HCT116 (cell line): ENCODE measurements around the gene TMEM156. TPM values are rescaled to one million over a fixed set of nuclear protein-coding genes. Genes with fewer than 3 reads are reported as not detected.

Experiments
- ATAC-seq: fragments of 200-7000 bp; cut with Tn5 transposase; 2 replicates; pipeline ENCODE4 v1.9.1; 2020; ENCODE audit warnings: mild to moderate bottlenecking, moderate library complexity
- BruUV-seq: library from RNA; stranded (reverse); fragments of 400-500 nt; replicated peaks from 2 replicates; lab custom pipeline; 2021; lab: Mats Ljungman, UMichigan
- CTCF ChIA-PET: fragments of 300-600 bp; sonication (Branson Sonifier 250); formaldehyde crosslinking; loops from one replicate; lab custom pipeline; 2021; ENCODE audit warnings: antibody characterized with exemption; lab: Charles Lee
- POLR2A ChIA-PET: fragments of 300-600, 350-600 bp; sonication (Branson Sonifier 250); formaldehyde crosslinking; loops from one replicate; lab custom pipeline; 2021; ENCODE audit warnings: antibody characterized with exemption; lab: Charles Lee
- RAD21 ChIA-PET, 2 experiments: fragments of 300-600 bp; sonication (Branson Sonifier 250); formaldehyde crosslinking; loops; one replicate each; lab custom pipeline; 2023; ENCODE audit warnings: low total read pairs in 2 of 2; ENCODE audit not compliant: uncharacterized antibody in 2 of 2, unreplicated experiment in 2 of 2, low non-redundant PET in 1 of 2; lab: Charles Lee
- DNase-seq: peaks from one replicate; pipeline ENCODE4 v3.0.0-alpha.2; 2010; ENCODE audit warnings: low read depth, low spot score
- H2AFZ ChIP-seq: fragments of 200-600 bp; shearing (Covaris generic), sonication (generic); 2 replicates; pipeline ENCODE4 v1.6.1; 2017; ENCODE audit warnings: low read depth, mixed run types, mixed read lengths, antibody characterized with exemption, low read length; ENCODE audit not compliant: poor library complexity, severe bottlenecking
- H3K27ac ChIP-seq: 2 replicates; pipeline ENCODE4 v1.5.1; 2012; ENCODE audit warnings: low read depth, low read length
- H3K27me3 ChIP-seq: fragments of 200-600 bp; sonication (generic); 2 replicates; pipeline ENCODE4 v1.6.1; 2016; ENCODE audit warnings: mixed run types, low read length, mixed read lengths; ENCODE audit not compliant: insufficient read depth
- H3K36me3 ChIP-seq, 2 experiments: fragments of 200-500 bp in 1 of 2; fragments of 200-600 bp in 1 of 2; sonication (Bioruptor generic) in 1 of 2; sonication (generic) in 1 of 2; 2 replicates each; pipeline versions ENCODE4 v1.5.1 to v1.6.1; 2014 to 2016; ENCODE audit warnings: low read length in 2 of 2, inconsistent platforms in 1 of 2, mixed read lengths in 1 of 2, mixed run types in 1 of 2; ENCODE audit not compliant: insufficient read depth in 2 of 2, control insufficient read depth in 1 of 2
- H3K4me1 ChIP-seq, 2 experiments: fragments of 200-600 bp in 1 of 2; sonication (generic) in 1 of 2; 2 replicates each; pipeline versions ENCODE4 v1.5.1 to v1.6.1; 2012 to 2017; ENCODE audit warnings: low read length in 2 of 2, inconsistent platforms in 1 of 2, mild to moderate bottlenecking in 1 of 2, mixed read lengths in 1 of 2, mixed run types in 1 of 2, moderate library complexity in 1 of 2; ENCODE audit not compliant: insufficient read depth in 2 of 2, control insufficient read depth in 1 of 2
- H3K4me2 ChIP-seq: fragments of 200-600 bp; sonication (generic); 2 replicates; pipeline ENCODE4 v1.6.1; 2017; ENCODE audit warnings: mixed run types, low read length, mixed read lengths
- H3K4me3 ChIP-seq, 2 experiments: fragments of 200-600 bp in 1 of 2; sonication (generic) in 1 of 2; replicated peaks in 1 of 2; 2 replicates each; pipeline ENCODE4 v1.5.1; 2011 to 2016; ENCODE audit warnings: low read length in 2 of 2, control low read depth in 1 of 2, low read depth in 1 of 2, mild to moderate bottlenecking in 1 of 2, mixed read lengths in 1 of 2, mixed run types in 1 of 2
- H3K79me2 ChIP-seq: fragments of 200-600 bp; sonication (generic); 2 replicates; pipeline ENCODE4 v1.6.1; 2017; ENCODE audit warnings: mild to moderate bottlenecking, mixed run types, low read length, moderate library complexity, mixed read lengths; ENCODE audit not compliant: insufficient read depth
- H3K9ac ChIP-seq: fragments of 200-600 bp; sonication (generic); 2 replicates; pipeline ENCODE4 v1.6.1; 2016; ENCODE audit warnings: low read length, mixed read lengths
- H3K9me2 ChIP-seq: fragments of 200-600 bp; sonication (generic), shearing (Covaris generic); 2 replicates; pipeline ENCODE4 v1.6.1; 2017; ENCODE audit warnings: mixed run types, mild to moderate bottlenecking, moderate library complexity; ENCODE audit not compliant: insufficient read depth
- H3K9me3 ChIP-seq, 2 experiments: fragments of 200-500 bp in 1 of 2; fragments of 200-600 bp in 1 of 2; sonication (Bioruptor generic) in 1 of 2; sonication (generic) in 1 of 2; 2 replicates each; pipeline ENCODE4 v1.6.1; 2014 to 2017; ENCODE audit warnings: low read length in 2 of 2, mixed read lengths in 2 of 2, inconsistent platforms in 1 of 2, low read depth in 1 of 2, mild to moderate bottlenecking in 1 of 2, mixed run types in 1 of 2, moderate library complexity in 1 of 2; ENCODE audit not compliant: control insufficient read depth in 1 of 2, insufficient read depth in 1 of 2
- H4K20me1 ChIP-seq: fragments of 200-600 bp; sonication (generic), shearing (Covaris generic); 2 replicates; pipeline ENCODE4 v1.6.1; 2017; ENCODE audit warnings: mixed run types, mild to moderate bottlenecking, moderate library complexity; ENCODE audit not compliant: insufficient read depth
- ATF3 ChIP-seq: IDR thresholded peaks from 2 replicates; pipeline ENCODE4 v1.6.1; 2012
- CBX3 ChIP-seq: IDR thresholded peaks from 2 replicates; pipeline ENCODE4 v1.6.1; 2012; ENCODE audit warnings: low read depth
- CEBPB ChIP-seq: IDR thresholded peaks from 2 replicates; pipeline ENCODE4 v1.6.1; 2012; ENCODE audit warnings: low read depth
- CTCF ChIP-seq, 3 experiments: fragments of 200-600 bp in 1 of 3; sonication (generic) in 1 of 3; IDR thresholded peaks in 2 of 3; conservative IDR thresholded peaks in 1 of 3; 2 replicates each; pipeline ENCODE4 v1.5.1; 2012 to 2017; ENCODE audit warnings: low read depth in 2 of 3, low read length in 2 of 3, antibody characterized with exemption in 1 of 3, borderline replicate concordance in 1 of 3, control low read depth in 1 of 3, mild to moderate bottlenecking in 1 of 3, mixed read lengths in 1 of 3, mixed run types in 1 of 3, moderate library complexity in 1 of 3; ENCODE audit not compliant: insufficient read depth in 1 of 3
- EZH2 ChIP-seq: fragments of 200-600 bp; sonication (generic); IDR thresholded peaks from 2 replicates; pipeline ENCODE4 v1.6.1; 2017; ENCODE audit warnings: antibody characterized with exemption, mixed run types
- EZH2phosphoT487 ChIP-seq: fragments of 200-600 bp; IDR thresholded peaks from 2 replicates; pipeline ENCODE4 v1.6.1; 2018; ENCODE audit warnings: antibody characterized with exemption, borderline replicate concordance
- FOSL1 ChIP-seq: IDR thresholded peaks from 2 replicates; pipeline ENCODE4 v1.6.1; 2012; ENCODE audit warnings: low read depth
- JUND ChIP-seq: IDR thresholded peaks from 2 replicates; pipeline ENCODE4 v1.6.1; 2012
- MAX ChIP-seq: IDR thresholded peaks from 2 replicates; pipeline ENCODE4 v1.6.1; 2012
- POLR2A ChIP-seq: IDR thresholded peaks from 2 replicates; pipeline ENCODE4 v1.7.0; 2011; ENCODE audit warnings: borderline replicate concordance; ENCODE audit not compliant: insufficient read depth, insufficient read length; ENCODE audit errors: extremely low read depth
- POLR2AphosphoS5 ChIP-seq: IDR thresholded peaks from 2 replicates; pipeline ENCODE4 v1.6.1; 2011; ENCODE audit warnings: mild to moderate bottlenecking, low read depth, low read length, moderate library complexity
- RAD21 ChIP-seq: IDR thresholded peaks from 2 replicates; pipeline ENCODE4 v1.6.1; 2012; ENCODE audit warnings: low read depth, mild to moderate bottlenecking
- REST ChIP-seq: IDR thresholded peaks from 2 replicates; pipeline ENCODE4 v1.6.1; 2012; ENCODE audit warnings: low read depth
- SIN3A ChIP-seq: IDR thresholded peaks from 2 replicates; pipeline ENCODE4 v1.6.1; 2012; ENCODE audit warnings: low read depth
- SP1 ChIP-seq: IDR thresholded peaks from 2 replicates; pipeline ENCODE4 v1.6.1; 2012; ENCODE audit warnings: low read depth
- ZBTB33 ChIP-seq: IDR thresholded peaks from 2 replicates; pipeline ENCODE4 v1.6.1; 2011; ENCODE audit warnings: mild to moderate bottlenecking, low read length, moderate library complexity; ENCODE audit not compliant: insufficient replicate concordance; ENCODE audit errors: extremely low read depth
- ZFX ChIP-seq: fragments of 450-650 bp; IDR thresholded peaks from 2 replicates; pipeline ENCODE4 v1.6.1; 2017
- ZNF274 ChIP-seq: fragments of 200-500 bp; sonication (Bioruptor generic); IDR thresholded peaks from 2 replicates; pipeline ENCODE4 v1.6.1; 2014; ENCODE audit warnings: mild to moderate bottlenecking, low read depth, low read length, inconsistent platforms
- intact Hi-C: fragments of 100-400 bp; cut with micrococcal nuclease; formaldehyde crosslinking; loops from 2 replicates; pipeline ENCODE4 v1.10.0; 2022
- total RNA-seq: library from RNA; stranded (reverse); gene quantifications from one replicate; pipeline ENCODE4 v1.2.1, GENCODE V29; 2021; ENCODE audit not compliant: unreplicated experiment

TMEM156 gene
- total RNA-seq, 1 experiment from 2014 or later = 0.22 TPM

- Histone ChIP-seq H3K9me2 (no peaks in the 10 kb centered on the region), H3K4me3 (no peak overlapping the region), H3K9me3 (no peaks in the 10 kb centered on the region), H3K27me3 (no peaks in the 10 kb centered on the region), H3K4me1 (no peaks in the 10 kb centered on the region), H4K20me1 (no peaks in the 10 kb centered on the region), H3K9ac (no peak overlapping the region), H3K4me2 (no peak overlapping the region), H3K79me2 (no peaks in the 10 kb centered on the region), H3K36me3 (no peaks in the 10 kb centered on the region), H3K27ac (no peak overlapping the region), H2AFZ (no peak overlapping the region)
- POLR2A ChIA-PET = interaction anchor here (1.1 kb wide), 1 partner anchor 19 kb away, joined by 4 read pairs; no protein-coding TSS in a partner anchor
- ATAC-seq (no peak), DNase-seq (no peak)
- intact Hi-C loops = no loop called here
- CTCF ChIA-PET = no interaction called here
- BruUV-seq = no TSS peak
- TF ChIP-seq SP1 = no peak
- no peak for TF ChIP-seq JUND
- no peak for TF ChIP-seq ATF3
- no peak for TF ChIP-seq EZH2
- no peak for TF ChIP-seq CBX3
- no peak for TF ChIP-seq SIN3A
- no peak for TF ChIP-seq CEBPB
- TF ChIP-seq POLR2AphosphoS5 = no peak
- no peak for TF ChIP-seq RAD21
- no peak for TF ChIP-seq REST
- TF ChIP-seq MAX = no peak
- TF ChIP-seq ZBTB33 = no peak
- TF ChIP-seq CTCF (IDR thresholded peaks at IDR 0.05 in 2 of 3, conservative IDR thresholded peaks at IDR 0.05 in 1 of 3; ENCODE audit: borderline replicate concordance in 1 of 3, insufficient read depth in 1 of 3, low read depth in 2 of 3, low read length in 2 of 3) = no peak
- TF ChIP-seq EZH2phosphoT487 = no peak
- no peak for TF ChIP-seq ZFX
- TF ChIP-seq ZNF274 = no peak
- no peak for TF ChIP-seq POLR2A
- no peak for TF ChIP-seq FOSL1
- RAD21 ChIA-PET = no interaction called here
These were observed 31.2 kb upstream of the TMEM156 start for GRCh38 chr4:39063430-39063829.
